GM19324 (cell line): ENCODE data around the gene MEIS2.

ENCODE experiments used
- ATAC-seq: cut with Tn5 transposase; IDR thresholded peaks from one replicate; pipeline ENCODE4 v1.9.1; 2021; ENCODE audit warnings: mild to moderate bottlenecking, moderate library complexity; ENCODE audit not compliant: unreplicated experiment, low FRiP score

Gene MEIS2

DNA sequence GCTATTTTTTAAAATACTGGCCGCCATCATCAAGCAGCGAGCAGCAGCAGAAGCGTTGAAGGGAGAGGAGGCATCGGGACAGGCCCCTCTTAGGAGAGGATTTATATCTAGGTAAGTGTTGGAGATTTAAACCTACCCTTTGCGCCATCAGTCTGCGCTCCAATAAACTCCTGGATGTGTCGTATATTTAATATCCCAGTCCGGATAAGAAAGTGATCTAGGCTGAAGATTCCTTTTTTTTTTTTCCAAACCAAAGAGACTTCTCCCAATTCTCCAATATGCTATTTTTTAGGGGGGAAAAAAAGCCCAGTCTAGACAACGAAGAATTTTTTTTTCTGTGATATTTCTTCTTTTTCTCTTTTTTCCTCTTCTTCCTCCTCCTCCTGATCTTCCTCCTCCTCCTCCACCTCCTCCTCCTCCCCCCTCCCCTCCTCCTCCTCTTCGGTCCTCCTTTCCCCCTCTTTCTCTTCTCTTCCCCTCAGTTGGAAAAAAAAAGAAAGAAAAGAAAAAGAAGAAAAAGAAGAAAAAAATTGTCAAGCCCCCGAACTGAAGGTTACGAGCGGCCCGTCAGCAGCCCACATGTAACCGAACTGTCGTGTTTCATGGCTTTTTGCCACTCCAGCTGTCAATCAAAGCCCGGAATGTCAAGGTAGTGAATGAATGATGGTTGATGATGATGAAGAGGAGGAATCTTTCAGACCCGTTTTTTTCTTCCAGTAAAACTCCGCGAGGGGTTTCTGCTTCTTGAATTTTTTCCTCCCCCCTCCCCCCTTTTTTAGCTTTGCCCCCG is 835 bp downstream of the MEIS2 start:
- ATAC-seq, result no peak

- ATAC-seq, result no peak
Measured at GRCh38 chr15:37098468-37099318, 1.7 kb downstream of the MEIS2 start.

DNA sequence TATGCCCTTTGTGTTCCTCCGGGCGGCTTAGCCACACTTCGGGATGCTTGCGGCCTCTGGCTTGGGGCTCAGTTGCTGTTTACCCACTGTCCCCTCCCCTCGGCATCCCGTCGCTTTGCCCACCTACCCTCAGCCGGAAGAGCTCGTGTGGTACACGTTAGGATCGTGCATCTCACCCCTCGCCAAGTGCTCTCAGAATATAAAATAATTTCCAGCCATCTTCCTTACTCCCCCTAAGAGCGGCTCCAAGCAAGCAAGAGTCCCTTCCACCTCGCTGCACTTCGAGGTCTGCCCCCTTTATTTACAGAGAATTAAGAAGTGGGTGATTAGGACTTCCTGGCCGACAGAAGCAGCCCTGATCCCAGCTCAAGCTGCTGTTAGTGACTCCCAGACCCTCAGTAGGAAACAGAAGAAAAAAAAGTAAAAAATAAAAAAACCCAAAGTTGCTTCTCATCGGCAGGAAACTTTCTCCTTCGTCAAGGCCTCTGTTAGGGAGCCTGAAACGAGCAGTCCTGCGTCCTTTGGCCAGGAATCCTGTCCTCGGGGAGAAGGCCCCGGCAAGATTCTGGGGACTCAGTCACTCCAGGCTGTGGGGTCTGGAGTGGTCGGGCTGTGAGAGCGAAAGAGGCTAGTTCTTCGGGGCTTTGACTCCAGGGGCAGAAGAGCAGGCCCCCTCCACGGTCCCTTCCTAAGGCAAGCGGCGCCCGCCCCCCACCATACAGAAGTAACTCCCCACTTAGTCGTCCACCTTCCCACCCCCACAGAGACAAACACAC is 3.0 kb downstream of the MEIS2 start:
- no peak for ATAC-seq

- ATAC-seq, result no peak
Measured at GRCh38 chr15:37096558-37097143, 3.7 kb downstream of the MEIS2 start.

- no peak for ATAC-seq
Measured at GRCh38 chr15:37095770-37096557, 4.4 kb downstream of the MEIS2 start.

- no peak for ATAC-seq
Measured at GRCh38 chr15:37094915-37095711, 5.2 kb downstream of the MEIS2 start.

- ATAC-seq, result no peak
Measured at GRCh38 chr15:37094333-37094914, 5.9 kb downstream of the MEIS2 start.

- no peak for ATAC-seq
Measured at GRCh38 chr15:37093480-37094332, 6.6 kb downstream of the MEIS2 start.

GRCh38 chr15:37090543-37091175 is 9.7 kb downstream of the MEIS2 start:
- ATAC-seq, result no peak

- no peak for ATAC-seq
Measured at GRCh38 chr15:37088436-37088835, 11.9 kb downstream of the MEIS2 start.

DNA sequence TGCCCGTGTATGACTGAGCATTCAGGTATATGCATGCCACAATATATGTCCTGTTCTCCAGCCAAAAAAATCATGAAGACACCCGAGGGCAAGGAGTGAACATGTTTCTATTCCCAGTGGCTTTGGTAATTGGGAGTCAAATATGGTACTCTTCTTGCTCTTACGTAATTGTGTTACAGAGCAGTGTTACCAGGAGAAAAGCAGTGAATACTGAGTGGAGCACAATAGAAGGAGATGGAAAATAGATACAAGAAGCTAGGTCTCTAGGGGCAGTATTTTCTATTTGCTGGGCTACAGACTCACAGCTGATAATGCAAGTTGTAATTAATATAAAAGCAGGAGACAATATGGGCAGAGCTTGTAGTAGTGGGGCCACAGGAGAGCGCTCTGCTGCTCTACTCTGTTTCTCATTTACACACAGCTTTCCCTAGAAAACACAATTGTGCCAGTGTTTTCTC is 13.2 kb downstream of the MEIS2 start:
- ATAC-seq, result no peak

- no peak for ATAC-seq
Measured at GRCh38 chr15:37086521-37086920, 13.8 kb downstream of the MEIS2 start.

- ATAC-seq, result no peak
Measured at GRCh38 chr15:37086120-37086519, 14.2 kb downstream of the MEIS2 start.

DNA sequence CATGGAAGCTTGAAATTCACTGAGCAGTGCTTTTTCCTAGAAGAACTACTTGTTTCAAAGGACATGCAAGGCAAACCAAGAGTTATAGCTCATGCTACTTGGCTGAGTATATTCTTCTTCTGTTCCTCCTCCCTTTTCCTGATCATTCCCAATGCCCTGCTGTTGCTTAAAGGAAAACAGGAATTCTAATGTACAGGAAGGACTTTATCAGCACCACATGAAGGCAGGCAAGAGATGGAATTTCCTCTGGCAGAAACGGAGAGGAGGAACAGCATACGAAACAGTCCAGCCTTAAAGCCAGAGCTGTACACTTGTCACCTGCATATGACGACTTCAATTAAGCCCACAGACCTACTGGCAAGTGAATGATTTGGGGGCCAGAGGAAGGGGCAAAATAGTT is 15.7 kb downstream of the MEIS2 start:
- ATAC-seq, result no peak

DNA sequence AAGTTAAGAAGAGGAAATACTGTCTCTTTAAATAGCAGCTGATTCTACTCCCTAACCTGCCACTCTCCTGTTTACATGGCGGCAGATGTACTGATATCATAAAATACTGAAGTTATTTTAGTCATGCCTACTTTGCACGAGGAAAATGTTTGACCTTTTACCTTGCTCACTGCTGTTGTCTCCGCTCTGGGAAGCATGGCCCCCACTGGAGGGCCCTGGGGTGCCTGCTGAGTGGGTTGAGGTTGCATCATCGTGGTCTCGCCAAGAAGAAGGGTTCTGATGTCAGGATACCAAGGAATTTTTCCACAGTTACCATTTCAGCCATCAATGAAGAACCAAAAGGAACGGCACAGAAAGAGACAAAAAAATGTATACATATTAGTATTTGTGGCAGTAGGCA is 16.7 kb downstream of the MEIS2 start:
- ATAC-seq, result no peak

GRCh38 chr15:37081983-37082382 is 18.4 kb downstream of the MEIS2 start:
- no peak for ATAC-seq

- no peak for ATAC-seq
Measured at GRCh38 chr15:37080261-37080921, 20.0 kb downstream of the MEIS2 start.
